Measurements from ENCODE around the gene ZFR.
"Not testable (repeated sequence)": the region's sequence is repeated elsewhere in the genome, so short reads cannot be mapped to it uniquely, and the experiment has no call there.

The ZFR gene

GRCh38 chr5:32405507-32405906 is 39.0 kb downstream of the ZFR start:
- no peak for DNase-seq

- DNase-seq = no peak
Observed at GRCh38 chr5:32403760-32404159, 40.8 kb downstream of the ZFR start.

- DNase-seq = no peak
Observed at GRCh38 chr5:32400401-32400800, 44.1 kb downstream of the ZFR start.

GRCh38 chr5:32398754-32399153 is 45.8 kb downstream of the ZFR start:
- not testable (repeated sequence) for DNase-seq

- no peak for DNase-seq
Observed at GRCh38 chr5:32394981-32395380, 49.6 kb downstream of the ZFR start.

GRCh38 chr5:32392039-32392438 is 52.5 kb downstream of the ZFR start:
- DNase-seq = no peak

- no peak for DNase-seq
Observed at GRCh38 chr5:32390819-32391591, 53.5 kb downstream of the ZFR start.

GRCh38 chr5:32388432-32389129 is 56.0 kb downstream of the ZFR start:
- DNase-seq = peak; percentile 39

GRCh38 chr5:32387841-32388240 is 56.7 kb downstream of the ZFR start:
- DNase-seq = no peak

GRCh38 chr5:32387211-32387610 is 57.3 kb downstream of the ZFR start:
- no peak for DNase-seq

- DNase-seq = no peak
Observed at GRCh38 chr5:32384621-32385020, 59.9 kb downstream of the ZFR start.

GRCh38 chr5:32383586-32383985 is 61.0 kb downstream of the ZFR start:
- DNase-seq = no peak

- DNase-seq = no peak
Observed at GRCh38 chr5:32383065-32383464, 61.5 kb downstream of the ZFR start.

- DNase-seq = no peak
Observed at GRCh38 chr5:32379421-32379820, 65.1 kb downstream of the ZFR start.

- DNase-seq = no peak
Observed at GRCh38 chr5:32378966-32379365, 65.6 kb downstream of the ZFR start.

- DNase-seq = no peak
Observed at GRCh38 chr5:32369542-32370155, 74.9 kb downstream of the ZFR start.

GRCh38 chr5:32369032-32369431 is 75.5 kb downstream of the ZFR start:
- no peak for DNase-seq

GRCh38 chr5:32367271-32367670 is 77.3 kb downstream of the ZFR start:
- not testable (repeated sequence) for DNase-seq

GRCh38 chr5:32365623-32366022 is 78.9 kb downstream of the ZFR start:
- no peak for DNase-seq

- DNase-seq = no peak
Observed at GRCh38 chr5:32363030-32363429, 81.5 kb downstream of the ZFR start.

- DNase-seq = no peak
Observed at GRCh38 chr5:32362527-32362926, 82.0 kb downstream of the ZFR start.

- DNase-seq = no peak
Observed at GRCh38 chr5:32360906-32361305, 83.6 kb downstream of the ZFR start.

- no peak for DNase-seq
Observed at GRCh38 chr5:32358611-32359010, 85.9 kb downstream of the ZFR start.

GRCh38 chr5:32357658-32358057 is 86.9 kb downstream of the ZFR start:
- no peak for DNase-seq
